ENCODE measurements around the gene ZNRF3. TPM values are rescaled to one million over a fixed set of nuclear protein-coding genes. Genes with fewer than 3 reads are reported as not detected.
A peak's percentile ranks its signal among the peaks of the same experiment; 100 is the strongest.

The ZNRF3 gene
- total and polyA plus RNA-seq, 8 donors = 8.8 to 30.4 (median 27.2) TPM

GRCh38 chr22:28923826-28924732 is 40.7 kb downstream of the ZNRF3 start:
- H3K4me1 ChIP-seq = peaks cover 9 to 23% of the 10 kb centered on the region in 2 donors
- no peaks in the 10 kb centered on the region for H3K36me3 ChIP-seq
- ATAC-seq (peak; percentile 84), DNase-seq (peak; percentile 31 to 82 (median 78))
- H3K4me3 ChIP-seq = no peak overlapping the region
- TF ChIP-seq CTCF (IDR thresholded peaks at IDR 0.05) = no peak
- intact Hi-C loops (cut with DNase I) = loop anchor here in 1 of 2 donors (10.0 kb wide), 1 partner anchor 61 kb away; no protein-coding TSS in a partner anchor
- no peaks in the 10 kb centered on the region for H3K27me3 ChIP-seq
- no peaks in the 10 kb centered on the region for H3K9me3 ChIP-seq
- H3K27ac ChIP-seq = peak overlapping the region in 1 of 2 donors; percentile 29

GRCh38 chr22:28925916-28926315 is 42.5 kb downstream of the ZNRF3 start:
- no peak for DNase-seq
- no peak for ATAC-seq
- Histone ChIP-seq H3K4me3 (no peak overlapping the region), H3K36me3 (no peaks in the 10 kb centered on the region), H3K9me3 (no peaks in the 10 kb centered on the region), H3K27me3 (no peaks in the 10 kb centered on the region), H3K4me1 (peaks cover 11 to 23% of the 10 kb centered on the region in 2 donors), H3K27ac (no peak overlapping the region)
- intact Hi-C loops (cut with DNase I) = loop anchor here in 1 of 2 donors (10.0 kb wide), 1 partner anchor 59 kb away; no protein-coding TSS in a partner anchor
- no peak for TF ChIP-seq CTCF (IDR thresholded peaks at IDR 0.05)

- H3K4me3 ChIP-seq = no peak overlapping the region
- no peaks in the 10 kb centered on the region for H3K9me3 ChIP-seq
- ATAC-seq = no peak
- no peak for DNase-seq
- no peaks in the 10 kb centered on the region for H3K36me3 ChIP-seq
- H3K27ac ChIP-seq = no peak overlapping the region
- no peak for TF ChIP-seq CTCF (IDR thresholded peaks at IDR 0.05)
- H3K4me1 ChIP-seq = peaks cover 2 to 8% of the 10 kb centered on the region in 2 donors
- H3K27me3 ChIP-seq = no peaks in the 10 kb centered on the region
- intact Hi-C loops (cut with DNase I) = loop anchor here in 1 of 2 donors (10.0 kb wide), 1 partner anchor 57 kb away; no protein-coding TSS in a partner anchor
Observed at GRCh38 chr22:28927630-28928029, 44.3 kb downstream of the ZNRF3 start.

GRCh38 chr22:28929197-28929596 is 45.8 kb downstream of the ZNRF3 start:
- Histone ChIP-seq H3K27me3 (no peaks in the 10 kb centered on the region), H3K4me1 (peaks cover 0 to 2% of the 10 kb centered on the region in 2 donors), H3K4me3 (no peak overlapping the region), H3K27ac (no peak overlapping the region), H3K9me3 (no peaks in the 10 kb centered on the region), H3K36me3 (no peaks in the 10 kb centered on the region)
- intact Hi-C loops (cut with DNase I) = loop anchor here in 1 of 2 donors (10.0 kb wide), 1 partner anchor 56 kb away; no protein-coding TSS in a partner anchor
- ATAC-seq (no peak), DNase-seq (no peak)
- TF ChIP-seq CTCF (IDR thresholded peaks at IDR 0.05) = no peak

- no peaks in the 10 kb centered on the region for H3K9me3 ChIP-seq
- no peak overlapping the region for H3K27ac ChIP-seq
- H3K27me3 ChIP-seq = no peaks in the 10 kb centered on the region
- TF ChIP-seq CTCF (IDR thresholded peaks at IDR 0.05) = no peak
- no peaks in the 10 kb centered on the region for H3K36me3 ChIP-seq
- H3K4me3 ChIP-seq = no peak overlapping the region
- no peak for DNase-seq
- H3K4me1 ChIP-seq = peaks cover 0 to 2% of the 10 kb centered on the region in 2 donors
- intact Hi-C loops (cut with DNase I) = no loop called here
- peak; percentile 69 for ATAC-seq
Observed at GRCh38 chr22:28930357-28931007, 47.1 kb downstream of the ZNRF3 start.
